ENCODE data around the gene FNDC3B. TPM values are rescaled to one million over a fixed set of nuclear protein-coding genes. Genes with fewer than 3 reads are reported as not detected.

The FNDC3B gene
- total and polyA plus RNA-seq, 9 of the 15 experiments (the other 6 are each of a cell fraction or from before 2014, with no cell fraction given) = 7.0 to 35.8 (median 16.2) TPM

DNA sequence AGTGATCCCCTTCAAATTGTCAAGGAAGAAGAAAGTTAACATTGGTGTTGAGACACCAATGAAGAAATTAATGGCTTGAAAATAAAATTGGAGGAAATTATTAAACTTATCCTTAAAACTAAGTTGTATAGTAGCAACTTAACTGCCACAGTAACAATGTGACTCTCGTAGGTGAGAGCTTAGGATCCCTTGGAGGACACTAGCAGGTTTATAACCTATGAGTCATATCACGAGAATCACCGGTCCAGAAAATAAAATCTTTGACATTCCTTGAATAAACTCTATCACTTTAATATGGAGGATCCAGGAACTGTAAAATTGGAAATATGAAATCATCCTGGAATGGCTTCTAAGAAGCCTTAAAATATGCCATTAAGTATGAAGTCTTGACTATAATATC, 406.8 kb downstream of the FNDC3B start:
- Histone ChIP-seq H3K9me3 (replicated peaks; ENCODE audit: control insufficient read depth, insufficient read depth, low read depth, low read length) (no peaks in the 10 kb centered on the region), H3K9me1 (ENCODE audit: control insufficient read depth, insufficient read depth, low read length) (no peaks in the 10 kb centered on the region), H2AFZ (ENCODE audit: low read depth, low read length) (no peak overlapping the region), H3K4me2 (ENCODE audit: insufficient read depth, low read length) (no peak overlapping the region), H3K27me3 (ENCODE audit: control insufficient read depth in 2 of 2, insufficient read depth in 2 of 2, low read length in 2 of 2) (peaks cover 20 to 38% of the 10 kb centered on the region in 2 experiments; a peak in 4 of 5 replicates), H3K4me3 (no peak overlapping the region), H3K4me1 (replicated peaks in 1 of 2; ENCODE audit: control insufficient read depth in 2 of 2, insufficient read depth in 2 of 2, low read length in 2 of 2) (peaks cover 0 to 14% of the 10 kb centered on the region in 2 experiments; a peak in 2 of 5 replicates), H3K79me2 (ENCODE audit: control insufficient read depth, insufficient read depth, low read length) (no peaks in the 10 kb centered on the region), H3K27ac (ENCODE audit: extremely low read depth, low read depth, low read length) (no peak overlapping the region), H4K20me1 (replicated peaks; ENCODE audit: control insufficient read depth, insufficient read depth, low read length) (no peaks in the 10 kb centered on the region), H3K9ac (ENCODE audit: insufficient read depth in 1 of 2, low read depth in 2 of 2, low read length in 2 of 2) (no peak overlapping the region), H3K36me3 (ENCODE audit: control insufficient read depth, insufficient read depth, low read length) (no peaks in the 10 kb centered on the region)
- FAIRE-seq (no peak), ATAC-seq (no peak), DNase-seq (ENCODE audit: extremely low read depth in 1 of 4, low spot score in 3 of 4) (no peak)
- BruUV-seq (replicated peaks) = no TSS peak
- no peak for TF ChIP-seq PRMT5 (CRISPR knock-in tag; IDR thresholded peaks at IDR 0.05)
- TF ChIP-seq, protein P1, sequence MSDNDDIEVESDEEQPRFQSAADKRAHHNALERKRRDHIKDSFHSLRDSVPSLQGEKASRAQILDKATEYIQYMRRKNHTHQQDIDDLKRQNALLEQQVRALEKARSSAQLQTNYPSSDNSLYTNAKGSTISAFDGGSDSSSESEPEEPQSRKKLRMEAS (CRISPR knock-in tag; IDR thresholded peaks at IDR 0.05) = no peak
- TF ChIP-seq ETV1 (tag; conservative IDR thresholded peaks at IDR 0.05; ENCODE audit: low read depth) = no peak
- no peak for TF ChIP-seq ZFP30 (CRISPR knock-in tag; IDR thresholded peaks at IDR 0.05; ENCODE audit: borderline replicate concordance)
- POLR2A ChIA-PET = interaction anchor here (1.6 kb wide), 1 partner anchor 15 kb away, joined by 6 read pairs; no protein-coding TSS in a partner anchor
- intact Hi-C loops (cut with micrococcal nuclease) = no loop called here
- in situ Hi-C loops (cut with MboI) = no loop called here
- CTCF ChIA-PET (ENCODE audit: low intra/inter-chr PET ratio) = no interaction called here
- WGBS (ENCODE audit: insufficient coverage, low coverage, missing lambda C conversion rate) = 2% methylated on average over 3 of the region's 3 CpGs
